Measurements from ENCODE around the gene B4GALT3.

The B4GALT3 gene

DNA sequence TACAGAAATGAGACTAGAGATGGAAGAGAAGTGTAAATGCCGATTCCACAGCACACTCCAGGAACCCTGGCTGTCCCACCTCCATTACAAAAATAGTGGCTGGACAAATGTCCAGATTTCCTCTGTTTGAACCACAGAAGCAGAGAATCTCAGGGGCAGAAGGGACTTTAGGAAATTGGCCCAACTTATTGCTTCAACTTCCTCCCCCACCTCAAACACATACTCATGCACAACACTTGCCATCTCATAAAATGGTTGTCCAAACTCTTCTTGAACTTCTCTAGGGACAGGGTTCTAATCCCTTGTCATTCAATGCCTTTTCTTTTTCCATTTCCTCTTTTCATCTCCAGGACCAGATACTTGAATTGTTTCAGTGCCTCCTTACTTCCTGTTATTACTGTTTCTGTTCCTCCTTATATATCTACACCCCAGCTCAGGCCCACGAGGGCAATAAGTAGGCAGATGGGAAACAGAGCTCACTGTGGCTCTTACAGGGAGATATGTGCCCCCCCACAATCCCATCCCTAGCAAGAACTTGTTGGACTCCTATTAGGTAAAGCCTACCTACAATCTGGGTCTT lies 8.5 kb upstream of the B4GALT3 start:
- no peak for DNase-seq (ENCODE audit: low spot score)

DNA sequence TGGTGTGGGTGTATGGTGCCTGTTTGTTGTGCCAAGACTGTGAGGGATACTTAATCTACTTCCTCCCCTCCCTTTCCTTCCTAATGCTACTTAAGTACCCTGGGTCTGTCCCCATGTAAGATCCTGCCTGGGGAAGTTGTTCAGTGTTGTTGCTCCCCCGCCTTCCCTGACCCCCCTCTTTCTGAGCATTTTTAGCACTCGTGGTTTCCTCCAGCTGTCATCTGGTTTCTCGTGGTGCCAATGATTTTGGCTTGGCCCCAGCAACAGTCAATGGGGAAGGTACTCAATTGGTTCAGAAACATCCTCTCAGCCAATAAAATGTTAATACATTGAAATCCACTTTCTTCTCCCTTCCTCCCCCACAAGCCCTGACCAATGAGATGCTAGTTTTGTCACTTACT lies 8.0 kb upstream of the B4GALT3 start:
- DNase-seq (ENCODE audit: low spot score) = no peak

DNA sequence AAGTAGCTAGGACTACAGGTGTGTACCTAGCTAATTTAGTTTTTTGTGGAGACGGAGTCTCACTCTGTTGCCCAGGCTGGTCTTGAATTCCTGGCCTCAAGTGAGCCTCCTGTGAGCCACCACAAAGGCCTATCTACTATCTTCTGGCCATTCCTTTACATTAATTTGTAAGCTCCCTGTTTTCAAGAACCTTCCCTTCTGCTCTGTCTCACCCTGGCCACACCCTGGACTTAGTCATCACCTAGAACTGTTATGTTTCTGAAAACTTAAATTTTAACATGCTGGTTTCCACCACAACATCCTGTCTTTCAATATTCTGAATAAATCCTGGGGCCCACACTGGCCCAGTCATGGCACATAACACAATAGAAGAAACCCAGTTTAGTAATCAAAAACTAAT lies 4.9 kb upstream of the B4GALT3 start:
- peak; percentile 57 for DNase-seq (ENCODE audit: low spot score)

DNA sequence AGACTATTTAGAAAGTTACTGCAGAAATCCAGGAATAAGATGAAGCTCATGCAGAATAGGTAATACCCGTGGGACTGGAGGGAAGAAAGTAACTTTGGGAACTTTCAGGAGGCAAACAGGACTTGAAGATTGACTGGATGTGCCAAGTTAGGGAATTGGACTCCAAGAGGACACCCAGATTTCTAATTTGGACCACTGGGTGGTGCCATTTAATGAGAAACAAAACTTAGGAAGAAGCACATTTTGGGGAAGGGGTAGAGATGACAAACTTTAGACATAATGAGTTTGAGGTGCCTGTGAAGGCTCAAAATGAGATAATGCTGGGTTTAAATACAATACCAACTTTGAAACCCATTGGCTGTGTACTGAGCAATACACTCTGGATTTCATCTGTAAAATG lies 3.3 kb upstream of the B4GALT3 start:
- no peak for DNase-seq (ENCODE audit: low spot score)

DNA sequence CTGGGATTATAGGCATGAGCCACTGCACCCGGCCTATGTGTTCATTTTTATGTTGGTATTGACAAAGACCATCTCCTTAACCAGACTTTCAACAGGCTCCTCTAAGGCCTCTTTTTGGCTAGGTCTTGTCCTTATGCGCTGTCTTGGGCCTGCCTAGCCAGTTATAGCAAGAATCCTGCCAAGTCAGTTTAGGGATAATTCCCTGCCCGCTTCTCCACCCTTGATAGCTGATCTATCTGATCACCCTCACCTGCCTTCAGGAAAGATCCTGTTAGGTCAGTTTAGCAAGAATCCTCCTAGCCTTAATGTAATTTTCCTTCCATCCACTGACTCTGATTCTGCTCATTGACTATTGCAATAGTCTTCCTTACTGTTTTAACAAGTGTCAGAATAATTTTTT lies 2.4 kb upstream of the B4GALT3 start:
- no peak for DNase-seq (ENCODE audit: low spot score)

DNA sequence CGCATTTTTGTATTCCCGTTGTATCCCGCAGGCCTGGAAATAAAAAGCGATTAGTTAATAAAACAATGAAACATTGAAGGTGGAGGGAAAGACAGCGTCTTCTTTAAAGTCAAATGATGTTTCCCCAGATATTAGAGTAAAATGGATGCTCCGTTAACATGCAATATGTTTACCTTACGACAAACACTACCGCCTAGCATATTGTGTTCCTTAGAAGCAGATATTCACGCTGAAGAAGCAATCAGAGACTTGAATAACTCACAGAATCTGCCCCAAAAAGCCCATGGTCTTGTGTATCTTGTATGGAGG lies 583 bp upstream of the B4GALT3 start:
- peak; percentile 17 for DNase-seq (ENCODE audit: low spot score)

DNA sequence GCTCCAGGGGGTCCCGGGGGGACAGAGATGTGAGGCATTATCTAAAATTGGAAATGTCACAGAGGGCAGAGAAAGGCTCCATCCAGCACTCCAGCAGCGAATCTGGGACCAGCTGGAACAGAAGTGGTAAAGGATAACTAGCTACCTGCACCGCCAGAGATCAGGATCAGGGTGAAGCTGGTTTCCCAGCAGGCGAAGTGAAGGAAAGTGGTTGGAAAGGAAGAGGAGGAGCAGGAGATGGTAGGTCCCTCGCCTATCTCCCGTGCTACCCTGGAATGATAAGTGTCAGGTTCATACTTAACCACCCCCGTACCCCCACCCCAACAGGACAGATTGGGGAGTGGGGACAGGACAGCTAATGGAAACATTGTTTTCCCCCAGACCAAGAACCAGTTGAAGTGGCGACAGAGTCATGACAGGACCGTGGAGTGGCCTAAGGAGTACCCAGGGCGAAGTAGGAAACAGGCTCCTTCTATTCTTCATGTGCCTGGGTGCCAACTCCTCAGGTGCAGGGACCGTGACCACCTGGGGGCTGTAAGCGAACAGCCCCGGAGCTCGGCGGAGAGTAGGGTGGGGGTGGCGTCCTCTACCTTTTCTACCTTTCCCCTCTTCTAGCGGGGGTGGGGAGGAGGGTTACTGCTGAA lies 717 bp downstream of the B4GALT3 start:
- peak; percentile 32 for DNase-seq (ENCODE audit: low spot score)

DNA sequence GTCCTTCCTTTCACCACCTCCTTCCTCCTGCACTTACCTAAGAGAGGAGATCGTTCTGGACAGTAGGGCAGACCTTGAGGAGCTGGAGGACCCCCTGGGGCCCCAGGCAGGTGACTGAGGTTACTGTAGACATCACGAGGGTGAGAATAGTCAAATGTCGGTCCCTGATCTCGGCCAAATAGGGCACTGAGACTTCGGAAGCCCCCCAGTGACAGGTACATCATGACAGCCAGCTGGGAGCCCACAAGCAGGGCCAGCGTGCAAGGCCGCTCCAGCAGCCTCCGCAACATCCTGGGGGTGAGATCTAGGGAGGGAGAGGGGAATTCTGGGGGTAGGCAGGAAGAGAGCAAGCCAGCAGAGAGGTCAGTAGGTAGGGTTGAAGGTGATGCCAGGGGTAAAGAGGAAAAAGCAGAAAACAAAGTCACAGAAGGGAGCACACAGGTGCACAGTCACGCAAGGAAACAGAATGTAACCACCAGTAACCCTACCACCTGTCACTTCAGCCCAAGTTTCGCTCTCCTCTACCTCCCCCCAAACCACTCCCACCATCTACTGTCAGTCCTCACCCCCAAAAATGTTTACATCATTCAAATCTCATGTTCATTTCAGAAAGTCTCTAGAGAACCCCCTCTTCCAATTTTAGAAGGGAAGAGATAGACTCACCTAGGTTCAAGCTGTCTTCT lies 1.4 kb downstream of the B4GALT3 start:
- DNase-seq (ENCODE audit: low spot score) = no peak

DNA sequence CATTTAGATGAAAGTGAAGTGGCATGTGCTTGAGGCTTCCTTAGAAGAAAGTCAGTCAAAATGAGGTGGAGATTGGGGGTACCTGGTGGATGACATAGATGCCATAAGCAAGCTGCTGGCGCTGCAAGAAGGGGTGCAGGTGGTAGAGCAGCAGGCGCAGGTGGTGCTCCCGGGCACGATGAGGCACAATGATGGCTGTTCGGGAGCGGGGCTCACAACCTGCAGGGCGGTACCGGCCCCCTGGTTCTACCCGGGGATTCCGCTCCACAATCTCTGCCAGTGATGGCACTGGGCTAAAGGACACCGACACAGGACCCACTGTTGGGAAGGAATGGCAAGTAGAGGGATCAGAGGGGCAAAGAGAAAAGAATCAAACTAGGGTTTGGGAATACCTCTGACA lies 2.4 kb downstream of the B4GALT3 start:
- no peak for DNase-seq (ENCODE audit: low spot score)

DNA sequence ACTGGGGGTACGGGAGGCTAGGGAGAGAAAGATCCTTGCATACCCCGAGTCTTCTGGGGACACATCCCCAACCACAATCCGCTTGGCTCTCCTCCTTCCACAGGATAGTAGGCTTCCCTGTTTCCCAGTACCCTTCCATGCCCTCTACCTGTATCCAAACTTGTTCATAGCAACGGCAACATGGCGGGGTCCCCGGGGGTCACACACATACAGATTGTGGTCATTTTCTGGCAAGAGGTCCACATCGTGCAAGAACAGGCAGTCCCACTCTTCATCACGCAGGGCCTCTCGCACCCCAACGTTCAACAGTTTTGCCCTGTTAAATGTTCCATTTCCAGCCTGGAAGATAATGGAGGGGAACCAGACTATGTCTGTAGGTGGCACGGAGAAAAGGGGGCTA lies 3.6 kb downstream of the B4GALT3 start:
- DNase-seq (ENCODE audit: low spot score) = no peak

DNA sequence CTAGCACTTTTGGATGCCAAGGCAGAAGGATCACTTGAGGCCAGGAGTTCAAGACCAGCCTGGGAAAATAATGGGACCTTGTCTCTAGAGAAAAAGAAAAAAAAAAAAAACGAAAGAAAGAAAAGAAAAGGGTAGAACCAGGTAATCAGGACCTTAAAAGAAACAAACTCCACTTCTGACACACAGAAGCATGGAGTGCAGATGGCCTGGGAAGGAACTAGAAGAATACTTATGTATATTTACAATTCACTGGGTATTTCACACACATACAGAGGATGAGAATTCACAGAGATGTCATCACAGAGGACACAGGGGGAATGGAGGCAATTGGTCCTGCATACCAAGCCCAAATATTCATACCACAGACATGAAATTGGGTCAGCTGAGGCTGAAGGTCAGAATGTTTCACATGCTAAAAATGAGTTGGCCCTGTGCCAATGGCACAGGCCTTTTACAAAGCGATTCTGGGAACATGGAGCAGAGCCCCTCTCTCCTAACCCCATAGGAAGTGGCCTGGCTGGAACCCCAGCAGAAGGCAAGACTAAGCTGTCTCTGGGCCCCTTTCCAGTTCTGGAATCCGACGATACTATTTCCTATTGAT lies 4.4 kb downstream of the B4GALT3 start:
- DNase-seq (ENCODE audit: low spot score) = peak; percentile 33

DNA sequence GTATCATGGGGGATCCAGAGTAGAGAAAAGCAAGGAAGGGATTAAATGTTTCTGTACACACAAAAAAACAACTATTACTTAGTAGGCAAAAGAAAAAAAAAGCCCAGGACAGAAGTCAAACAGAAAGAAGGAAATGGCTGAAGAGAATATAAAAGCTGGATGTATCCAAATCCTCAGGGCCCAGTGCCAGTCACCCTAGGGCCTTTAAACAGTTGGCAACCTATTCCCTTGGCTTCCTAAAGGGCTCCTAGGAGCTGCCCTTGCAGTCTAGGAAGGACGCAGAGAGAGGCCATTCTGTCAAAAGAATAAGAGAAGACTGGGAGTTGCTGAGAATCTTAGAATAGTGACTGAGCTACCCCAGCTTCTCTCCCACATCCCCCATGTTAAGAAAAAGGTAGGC lies 5.0 kb downstream of the B4GALT3 start:
- DNase-seq (ENCODE audit: low spot score) = no peak

DNA sequence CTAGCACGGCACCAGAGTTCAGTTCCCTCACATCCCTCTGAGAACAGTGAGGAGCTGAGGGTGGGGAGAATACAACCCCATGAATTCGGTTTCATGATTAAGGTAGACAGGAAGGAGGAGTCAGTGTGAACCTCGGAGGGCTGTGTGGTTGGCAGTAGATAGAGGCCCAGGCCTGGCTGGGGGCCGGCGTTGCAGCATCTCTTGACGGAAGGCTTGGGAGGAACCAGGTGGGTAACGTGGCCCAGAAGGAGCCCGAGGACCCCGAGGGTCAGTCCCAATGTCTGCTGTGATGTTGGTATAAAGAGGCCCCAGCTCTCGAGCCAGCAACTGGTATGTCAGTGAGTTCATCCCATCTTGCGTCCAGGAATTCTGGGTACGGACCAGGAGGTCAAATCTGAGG lies 5.6 kb downstream of the B4GALT3 start:
- no peak for DNase-seq (ENCODE audit: low spot score)

DNA sequence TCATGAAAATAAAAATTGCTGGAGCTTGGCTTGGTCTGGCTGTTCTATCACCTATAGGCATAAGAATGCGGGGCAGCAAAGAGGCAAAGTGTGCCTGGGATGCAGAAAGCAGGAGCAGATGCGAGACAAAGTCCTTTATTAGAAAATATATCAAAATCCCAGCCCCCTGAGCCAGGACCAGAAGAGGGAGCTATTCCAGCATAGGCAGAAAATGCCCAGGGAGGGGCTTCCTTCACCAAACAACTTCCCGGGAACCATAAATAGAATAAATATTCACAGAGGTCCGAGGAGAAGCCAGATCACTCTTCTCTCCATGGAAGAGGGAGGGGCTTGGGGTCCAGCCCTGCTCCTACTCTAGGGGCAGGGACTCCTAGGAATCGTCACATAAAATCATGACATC lies 6.1 kb downstream of the B4GALT3 start:
- DNase-seq (ENCODE audit: low spot score) = no peak

DNA sequence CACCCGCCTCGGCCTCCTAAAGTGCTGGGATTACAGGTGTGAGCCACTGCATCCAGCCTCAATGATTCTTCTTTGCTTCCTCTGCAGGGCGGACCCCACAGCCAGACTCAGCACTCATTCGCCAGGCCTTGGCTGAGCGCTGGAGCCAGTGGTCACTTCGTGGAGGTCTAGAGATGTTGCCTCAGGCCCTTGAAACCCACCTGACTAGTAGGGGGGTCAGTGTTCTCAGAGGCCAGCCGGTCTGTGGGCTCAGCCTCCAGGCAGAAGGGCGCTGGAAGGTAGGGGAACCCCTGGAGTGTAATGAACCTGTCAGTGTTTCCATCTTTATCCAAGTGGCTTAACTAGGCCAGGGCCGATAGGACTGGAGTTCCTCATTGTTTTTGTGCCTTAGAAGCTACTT lies 8.4 kb downstream of the B4GALT3 start:
- DNase-seq (ENCODE audit: low spot score) = no peak

DNA sequence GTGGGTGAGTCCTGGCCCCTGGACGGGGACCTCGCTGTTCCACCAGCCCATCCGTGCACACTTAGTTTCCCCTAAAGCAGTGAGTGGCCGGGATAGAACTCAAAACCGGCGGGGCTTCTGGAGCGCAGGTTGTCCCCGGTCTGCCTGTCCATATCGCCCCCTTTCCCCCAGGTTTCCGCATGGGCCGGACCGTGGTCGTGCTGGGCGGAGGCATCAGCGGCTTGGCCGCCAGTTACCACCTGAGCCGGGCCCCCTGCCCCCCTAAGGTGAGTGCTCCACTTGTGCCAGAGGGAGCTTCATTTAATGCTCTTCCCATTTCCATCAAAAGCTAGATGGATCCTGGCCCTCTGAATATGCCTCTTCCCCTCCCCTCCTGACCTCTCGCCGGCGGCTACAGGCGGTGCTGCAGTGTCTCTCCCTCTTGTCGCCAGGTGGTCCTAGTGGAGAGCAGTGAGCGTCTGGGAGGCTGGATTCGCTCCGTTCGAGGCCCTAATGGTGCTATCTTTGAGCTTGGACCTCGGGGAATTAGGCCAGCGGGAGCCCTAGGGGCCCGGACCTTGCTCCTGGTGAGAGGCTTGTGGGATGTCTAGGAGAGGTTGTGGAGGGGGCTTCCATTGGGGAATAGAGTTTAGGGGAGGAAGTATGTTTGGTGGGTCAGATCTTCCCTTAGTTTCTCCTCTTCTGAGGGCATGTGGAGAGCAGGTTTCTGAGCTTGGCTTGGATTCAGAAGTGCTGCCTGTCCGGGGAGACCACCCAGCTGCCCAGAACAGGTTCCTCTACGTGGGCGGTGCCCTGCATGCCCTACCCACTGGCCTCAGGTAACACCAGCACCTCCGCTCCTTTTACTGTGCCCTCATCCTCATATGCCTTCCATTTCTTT lies 10.4 kb downstream of the B4GALT3 start:
- DNase-seq (ENCODE audit: low spot score) = peak; percentile 67

DNA sequence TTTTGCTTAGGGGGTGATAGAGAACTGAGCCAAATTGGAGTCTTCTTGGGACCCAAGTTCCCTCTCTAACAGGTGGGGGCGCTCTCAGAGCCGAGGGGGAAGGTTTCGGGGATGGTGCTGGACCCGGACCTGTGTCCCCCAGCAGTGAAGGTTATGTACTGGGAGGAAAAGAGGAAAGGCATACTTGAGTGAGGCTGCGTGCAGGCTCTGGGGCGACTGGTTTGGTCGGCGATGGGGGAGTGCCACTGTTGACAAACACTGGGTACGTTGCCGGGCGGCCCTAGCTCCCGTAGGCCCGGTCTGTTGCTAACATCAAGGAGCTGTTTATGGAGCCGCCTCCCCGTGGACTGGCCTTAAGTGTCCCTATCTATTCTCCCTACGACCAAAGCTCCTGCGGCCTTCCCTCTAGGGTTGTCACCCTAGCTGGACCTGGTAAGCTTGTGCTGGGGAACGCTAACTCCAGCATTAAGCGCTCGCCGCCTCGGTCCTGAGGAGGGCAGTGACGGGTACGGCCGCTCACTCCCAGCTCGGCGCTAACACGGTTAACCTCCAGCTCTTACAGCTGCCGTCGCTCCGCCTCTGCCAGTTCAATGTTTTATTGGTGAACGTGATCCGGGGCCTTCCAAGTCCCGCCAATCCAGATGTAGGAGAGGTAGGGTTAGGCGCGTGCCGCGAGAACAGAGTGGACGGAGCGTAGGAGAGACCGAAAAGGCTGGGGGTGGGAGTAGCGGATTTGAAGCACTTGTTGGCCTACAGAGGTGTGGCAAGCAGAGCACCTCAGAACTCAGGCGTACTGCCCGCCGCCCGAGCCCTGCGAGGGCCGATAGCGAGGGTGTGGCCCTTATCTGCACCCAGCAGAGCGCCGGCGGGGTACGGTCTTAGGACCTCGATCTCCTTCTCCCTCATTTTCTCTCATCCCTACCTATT lies 11.3 kb downstream of the B4GALT3 start, which contains the start of gene PPOX:
PPOX (plus strand) TSS at position 685 of the 927 bp plus-strand sequence. CDS start 422 bp downstream, outside the sequence.
- DNase-seq (ENCODE audit: low spot score) = peak; percentile 99

DNA sequence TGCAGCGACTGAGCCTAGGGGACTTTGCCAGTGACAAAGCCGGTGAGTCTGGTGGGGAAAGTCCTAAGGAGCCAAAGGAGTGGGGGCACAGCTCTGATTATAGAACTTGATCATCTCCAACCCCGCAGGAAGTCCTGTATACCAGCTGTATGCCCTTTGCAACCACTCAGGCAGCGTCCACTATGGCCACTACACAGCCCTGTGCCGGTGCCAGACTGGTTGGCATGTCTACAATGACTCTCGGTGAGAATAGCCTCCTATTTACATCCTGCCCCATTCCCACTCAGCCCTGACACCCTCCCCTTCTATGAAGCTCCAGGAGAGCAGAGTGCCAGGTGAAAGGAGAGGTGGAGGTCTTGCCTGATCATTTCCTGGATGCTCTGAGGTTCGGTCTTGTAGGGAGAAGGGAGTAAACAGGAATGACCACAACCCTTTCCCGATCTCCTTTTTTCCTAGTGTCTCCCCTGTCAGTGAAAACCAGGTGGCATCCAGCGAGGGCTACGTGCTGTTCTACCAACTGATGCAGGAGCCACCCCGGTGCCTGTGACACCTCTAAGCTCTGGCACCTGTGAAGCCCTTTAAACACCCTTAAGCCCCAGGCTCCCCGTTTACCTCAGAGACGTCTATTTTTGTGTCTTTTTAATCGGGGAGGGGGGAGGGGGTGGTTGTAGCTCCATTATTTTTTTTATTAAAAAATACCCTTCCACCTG lies 12.3 kb downstream of the B4GALT3 start:
- peak; percentile 58 for DNase-seq (ENCODE audit: low spot score)

DNA sequence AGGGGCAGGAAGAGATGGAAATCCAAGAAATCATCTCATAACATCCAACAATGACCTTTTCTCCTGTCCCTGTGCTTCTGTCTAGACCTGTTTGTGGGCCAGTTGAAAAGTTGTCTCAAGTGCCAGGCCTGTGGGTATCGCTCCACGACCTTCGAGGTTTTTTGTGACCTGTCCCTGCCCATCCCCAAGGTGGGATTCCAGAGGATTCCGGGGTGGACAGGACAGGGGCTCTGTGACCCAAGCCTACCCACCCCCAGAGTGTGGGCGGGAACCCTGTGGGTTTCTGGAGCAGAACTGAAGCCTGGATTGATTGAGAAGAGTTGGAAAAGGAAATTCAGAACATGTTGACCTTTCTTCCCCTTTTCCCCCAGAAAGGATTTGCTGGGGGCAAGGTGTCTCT lies 13.5 kb downstream of the B4GALT3 start:
- DNase-seq (ENCODE audit: low spot score) = no peak

DNA sequence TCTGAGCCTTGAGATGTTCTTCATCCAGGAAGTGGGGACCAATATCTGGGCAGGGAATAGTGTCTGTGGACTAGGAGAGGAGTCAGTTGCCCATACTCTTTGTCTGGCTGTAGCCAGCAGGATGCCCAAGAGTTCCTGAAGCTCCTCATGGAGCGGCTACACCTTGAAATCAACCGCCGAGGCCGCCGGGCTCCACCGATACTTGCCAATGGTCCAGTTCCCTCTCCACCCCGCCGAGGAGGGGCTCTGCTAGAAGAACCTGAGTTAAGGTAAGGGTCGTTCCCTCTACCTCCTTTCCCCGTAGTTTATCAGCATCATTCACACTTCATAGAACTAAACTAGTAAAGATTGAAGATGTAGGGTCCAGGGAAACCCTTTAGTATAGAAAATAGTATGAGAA lies 14.5 kb downstream of the B4GALT3 start:
- DNase-seq (ENCODE audit: low spot score) = no peak

DNA sequence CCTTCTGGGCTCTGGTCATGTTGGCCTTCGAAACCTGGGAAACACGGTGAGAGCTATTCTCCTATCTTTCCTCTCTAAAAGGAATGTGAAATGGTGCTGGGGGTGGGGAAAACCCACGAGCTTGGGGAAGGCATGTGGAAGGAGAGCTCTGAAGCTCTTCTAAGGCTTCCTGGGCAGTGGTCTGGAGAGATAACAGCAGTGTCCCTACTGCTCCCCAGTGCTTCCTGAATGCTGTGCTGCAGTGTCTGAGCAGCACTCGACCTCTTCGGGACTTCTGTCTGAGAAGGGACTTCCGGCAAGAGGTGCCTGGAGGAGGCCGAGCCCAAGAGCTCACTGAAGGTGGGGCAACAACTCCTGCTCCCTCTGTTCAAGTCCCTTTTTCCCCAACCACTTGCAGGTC lies 15.3 kb downstream of the B4GALT3 start:
- DNase-seq (ENCODE audit: low spot score) = no peak
